SK-N-SH treated with all-trans-retinoic acid at 6 μM for 48 hours (cell line): ENCODE results near the gene OR9A4.

Source experiments
- ATAC-seq: fragments of 200-7000 bp; cut with Tn5 transposase; 3 replicates; pipeline ENCODE4 v1.9.1; 2020; ENCODE audit warnings: mild to moderate bottlenecking, moderate library complexity
- ARNTL ChIP-seq: fragments of 450-650 bp; formaldehyde crosslinking; IDR thresholded peaks from 2 replicates; pipeline ENCODE4 v1.5.0; 2020; ENCODE audit warnings: low read depth, mild to moderate bottlenecking, moderate library complexity, borderline replicate concordance
- BACH2 ChIP-seq: fragments of 250-450 bp; sonication (Bioruptor Pico); IDR thresholded peaks from 2 replicates; pipeline ENCODE4 v1.9.0; 2021; ENCODE audit warnings: mild to moderate bottlenecking, borderline replicate concordance
- CREB5 ChIP-seq: fragments of 250-450 bp; sonication (Bioruptor Pico); IDR thresholded peaks from 2 replicates; pipeline ENCODE4 v1.5.1; 2020; ENCODE audit warnings: low read depth, mild to moderate bottlenecking, moderate library complexity
- CSDC2 ChIP-seq: fragments of 250-450 bp; sonication (Bioruptor Pico); IDR thresholded peaks from 2 replicates; pipeline ENCODE4 v1.5.0; 2020; ENCODE audit warnings: mild to moderate bottlenecking, moderate library complexity
- CSRNP3 ChIP-seq: fragments of 250-450 bp; sonication (Bioruptor Pico); IDR thresholded peaks from 2 replicates; pipeline ENCODE4 v1.5.1; 2021; ENCODE audit warnings: mild to moderate bottlenecking, moderate library complexity
- ESRRG ChIP-seq: fragments of 250-450 bp; sonication (Bioruptor Pico); IDR thresholded peaks from 2 replicates; pipeline ENCODE4 v1.6.1; 2021; ENCODE audit warnings: mild to moderate bottlenecking
- GLIS3 ChIP-seq: fragments of 250-450 bp; sonication (Bioruptor Pico); IDR thresholded peaks from 2 replicates; pipeline ENCODE4 v1.5.0; 2020; ENCODE audit warnings: mild to moderate bottlenecking, moderate library complexity
- ISL1 ChIP-seq: fragments of 250-450 bp; sonication (Bioruptor Pico); IDR thresholded peaks from 2 replicates; pipeline ENCODE4 v2.1.2; 2022; ENCODE audit warnings: mild to moderate bottlenecking, moderate library complexity
- OSR1 ChIP-seq: fragments of 250-450 bp; sonication (Bioruptor Pico); IDR thresholded peaks from 2 replicates; pipeline ENCODE4 v1.8.0; 2022; ENCODE audit warnings: moderate library complexity, mild to moderate bottlenecking, inconsistent platforms
- PATZ1 ChIP-seq: fragments of 250-450 bp; sonication (Bioruptor Pico); IDR thresholded peaks from 2 replicates; pipeline ENCODE4 v1.8.0; 2020; ENCODE audit warnings: mild to moderate bottlenecking, moderate library complexity, borderline replicate concordance
- POU6F1 ChIP-seq: fragments of 250-450 bp; sonication (Bioruptor Pico); IDR thresholded peaks from 2 replicates; pipeline ENCODE4 v1.8.0; 2021; ENCODE audit warnings: low read depth, mild to moderate bottlenecking, moderate library complexity, borderline replicate concordance
- PPARA ChIP-seq: fragments of 250-450 bp; sonication (Bioruptor Pico); IDR thresholded peaks from 2 replicates; pipeline ENCODE4 v1.5.0; 2020; ENCODE audit warnings: mild to moderate bottlenecking, borderline replicate concordance
- RARB ChIP-seq: fragments of 250-450 bp; sonication (Bioruptor Pico); IDR thresholded peaks from 2 replicates; pipeline ENCODE4 v1.8.0; 2021; ENCODE audit warnings: mild to moderate bottlenecking, moderate library complexity
- SNAI2 ChIP-seq: fragments of 250-450 bp; sonication (Bioruptor Pico); IDR thresholded peaks from 2 replicates; pipeline ENCODE4 v1.5.0; 2020; ENCODE audit warnings: mild to moderate bottlenecking, moderate library complexity
- TOX ChIP-seq: fragments of 250-450 bp; sonication (Bioruptor Pico); IDR thresholded peaks from 2 replicates; pipeline ENCODE4 v1.8.0; 2021; ENCODE audit warnings: mild to moderate bottlenecking, moderate library complexity, borderline replicate concordance
- TSHZ2 ChIP-seq: fragments of 250-450 bp; sonication (Bioruptor Pico); IDR thresholded peaks from 2 replicates; pipeline ENCODE4 v1.5.0; 2020; ENCODE audit warnings: mild to moderate bottlenecking, moderate library complexity
- ZC3H10 ChIP-seq: fragments of 250-450 bp; sonication (Bioruptor Pico); IDR thresholded peaks from 2 replicates; pipeline ENCODE4 v1.5.1; 2021; ENCODE audit warnings: mild to moderate bottlenecking, moderate library complexity
- ZFP3 ChIP-seq: fragments of 250-450 bp; sonication (Bioruptor Pico); IDR thresholded peaks from 2 replicates; pipeline ENCODE4 v1.5.0; 2020; ENCODE audit warnings: mild to moderate bottlenecking, moderate library complexity
- ZFP30 ChIP-seq: fragments of 450-650 bp; formaldehyde crosslinking; IDR thresholded peaks from 2 replicates; pipeline ENCODE4 v1.5.0; 2022; ENCODE audit warnings: mild to moderate bottlenecking, moderate library complexity
- ZNF565 ChIP-seq: fragments of 450-650 bp; formaldehyde crosslinking; conservative IDR thresholded peaks from 2 replicates; pipeline ENCODE4 v1.5.0; 2020; ENCODE audit warnings: low read depth, mild to moderate bottlenecking, moderate library complexity
- ZNF70 ChIP-seq: fragments of 450-650 bp; formaldehyde crosslinking; IDR thresholded peaks from 2 replicates; pipeline ENCODE4 v1.5.0; 2020; ENCODE audit warnings: mild to moderate bottlenecking, moderate library complexity
- ZNF8 ChIP-seq: fragments of 450-650 bp; formaldehyde crosslinking; IDR thresholded peaks from 2 replicates; pipeline ENCODE4 v1.5.0; 2020; ENCODE audit warnings: mild to moderate bottlenecking, moderate library complexity

The OR9A4 gene

GRCh38 chr7:141916099-141916498 is at the start of gene OR9A4:
Gene OR9A4 (plus strand): TSS chr7:141916399. CDS start chr7:141918876, 2,477 bp downstream.
- ATAC-seq = no peak
- TF ChIP-seq ESRRG (CRISPR knock-in tag) = no peak
- no peak for TF ChIP-seq ZNF70 (CRISPR knock-in tag)
- no peak for TF ChIP-seq CSDC2 (CRISPR knock-in tag)
- TF ChIP-seq ISL1 (CRISPR knock-in tag) = no peak
- no peak for TF ChIP-seq ZFP3
- no peak for TF ChIP-seq TSHZ2 (CRISPR knock-in tag)
- TF ChIP-seq PPARA (CRISPR knock-in tag) = no peak
- TF ChIP-seq ZNF565 = no peak
- TF ChIP-seq ZNF8 (CRISPR knock-in tag) = no peak
- TF ChIP-seq ZC3H10 (CRISPR knock-in tag) = no peak
- no peak for TF ChIP-seq RARB (CRISPR knock-in tag)
- no peak for TF ChIP-seq PATZ1 (CRISPR knock-in tag)
- no peak for TF ChIP-seq OSR1 (CRISPR knock-in tag)
- TF ChIP-seq ARNTL (CRISPR knock-in tag) = no peak
- no peak for TF ChIP-seq SNAI2 (CRISPR knock-in tag)
- no peak for TF ChIP-seq ZFP30 (CRISPR knock-in tag)

- TF ChIP-seq ZC3H10 (CRISPR knock-in tag) = no peak
- TF ChIP-seq CSDC2 (CRISPR knock-in tag) = no peak
- no peak for TF ChIP-seq RARB (CRISPR knock-in tag)
- no peak for TF ChIP-seq CREB5 (CRISPR knock-in tag)
- TF ChIP-seq TOX (CRISPR knock-in tag) = no peak
- TF ChIP-seq ARNTL (CRISPR knock-in tag) = no peak
- no peak for TF ChIP-seq GLIS3 (CRISPR knock-in tag)
- TF ChIP-seq TSHZ2 (CRISPR knock-in tag) = no peak
- no peak for TF ChIP-seq ZNF565
- no peak for TF ChIP-seq POU6F1 (CRISPR knock-in tag)
- TF ChIP-seq ZNF70 (CRISPR knock-in tag) = no peak
- TF ChIP-seq SNAI2 (CRISPR knock-in tag) = no peak
- no peak for TF ChIP-seq ZFP30 (CRISPR knock-in tag)
- TF ChIP-seq PPARA (CRISPR knock-in tag) = no peak
- no peak for TF ChIP-seq BACH2 (CRISPR knock-in tag)
- TF ChIP-seq PATZ1 (CRISPR knock-in tag) = no peak
- no peak for TF ChIP-seq CSRNP3 (CRISPR knock-in tag)
- ATAC-seq = no peak
Observed at GRCh38 chr7:141866974-141867373, 49.2 kb upstream of the OR9A4 start.
